Measurements from ENCODE around the gene ZNF611.

Gene ZNF611

GRCh38 chr19:52673014-52673413, 61.8 kb downstream of the ZNF611 start:
- no peak for DNase-seq

- DNase-seq, result no peak
These were observed 64.8 kb downstream of the ZNF611 start for GRCh38 chr19:52670046-52670445.

- no peak for DNase-seq
These were observed 65.3 kb downstream of the ZNF611 start for GRCh38 chr19:52669586-52669985.

- DNase-seq, result no peak
These were observed 66.9 kb downstream of the ZNF611 start for GRCh38 chr19:52667972-52668371.

GRCh38 chr19:52666506-52666905, 68.3 kb downstream of the ZNF611 start:
- DNase-seq, result no peak

- DNase-seq, result no peak
These were observed 69.3 kb downstream of the ZNF611 start for GRCh38 chr19:52665529-52665928.

- no peak for DNase-seq
These were observed 69.8 kb downstream of the ZNF611 start for GRCh38 chr19:52665027-52665426.

GRCh38 chr19:52664461-52664860, 70.4 kb downstream of the ZNF611 start:
- no peak for DNase-seq

- DNase-seq, result no peak
These were observed 72.2 kb downstream of the ZNF611 start for GRCh38 chr19:52662631-52663030.

- DNase-seq, result no peak
These were observed 73.9 kb downstream of the ZNF611 start for GRCh38 chr19:52660981-52661380.

- no peak for DNase-seq
These were observed 75.8 kb downstream of the ZNF611 start for GRCh38 chr19:52659013-52659412.

GRCh38 chr19:52658595-52658994, 76.2 kb downstream of the ZNF611 start:
- DNase-seq, result no peak

GRCh38 chr19:52653161-52653560, 81.7 kb downstream of the ZNF611 start:
- DNase-seq, result no peak
